PFSK-1 (cell line): ENCODE data around the gene METTL18.

Source experiments
- FOXP2 ChIP-seq: optimal IDR thresholded peaks from 2 replicates; pipeline ENCODE3; 2011; ENCODE audit warnings: borderline replicate concordance, control low read depth, inconsistent platforms; ENCODE audit not compliant: insufficient read depth; ENCODE audit errors: extremely low read length, extremely low read depth
- REST ChIP-seq, 2 experiments: IDR thresholded peaks; 2 replicates each; pipeline versions ENCODE4 v1.6.1 to v1.8.0; 2011 to 2012; ENCODE audit warnings: low read depth in 2 of 2, low read length in 2 of 2, control low read depth in 1 of 2, inconsistent platforms in 1 of 2, mild to moderate bottlenecking in 1 of 2, moderate library complexity in 1 of 2; ENCODE audit not compliant: insufficient read depth in 1 of 2
- SIN3A ChIP-seq: IDR thresholded peaks from 2 replicates; pipeline ENCODE4 v1.6.1; 2012; ENCODE audit warnings: mild to moderate bottlenecking, low read length, moderate library complexity, borderline replicate concordance; ENCODE audit not compliant: insufficient read depth

GRCh38 chr1:169836198-169836597, 41.5 kb upstream of the METTL18 start:
- no peak for TF ChIP-seq FOXP2
- no peak for TF ChIP-seq REST (IDR thresholded peaks at IDR 0.05; ENCODE audit: insufficient read depth in 1 of 2, low read depth in 2 of 2, low read length in 2 of 2)
- no peak for TF ChIP-seq SIN3A
